Measurements from ENCODE around the gene EIF4E3. TPM values are rescaled to one million over a fixed set of nuclear protein-coding genes. Genes with fewer than 3 reads are reported as not detected.

The EIF4E3 gene
- polyA plus RNA-seq, 1 donor (not counting 4 experiments of a cell fraction or from before 2014, with no cell fraction given), result 2.2 TPM

- Histone ChIP-seq H4K20me1 (ENCODE audit: control insufficient read depth, extremely low read depth, insufficient read depth, low read length) (no peaks in the 10 kb centered on the region), H2AFZ (ENCODE audit: control insufficient read depth, low read length) (no peak overlapping the region), H3K4me1 (ENCODE audit: control insufficient read depth, extremely low read depth, insufficient read depth, low read length) (no peaks in the 10 kb centered on the region), H3K9me1 (ENCODE audit: control insufficient read depth, extremely low read depth, insufficient read depth, low read length) (no peaks in the 10 kb centered on the region), H3K4me2 (ENCODE audit: control insufficient read depth, extremely low read depth, insufficient read depth, low read depth, low read length) (no peak overlapping the region), H3K79me2 (ENCODE audit: control insufficient read depth, insufficient read depth, low read length) (no peaks in the 10 kb centered on the region), H3K27ac (ENCODE audit: control insufficient read depth, insufficient read depth, low read length) (no peak overlapping the region), H3K27me3 (ENCODE audit: control insufficient read depth, extremely low read depth, insufficient read depth, low read length) (peaks cover 4% of the 10 kb centered on the region), H3K9me3 (ENCODE audit: control insufficient read depth, low read depth, low read length) (no peaks in the 10 kb centered on the region), H3K4me3 (ENCODE audit: control insufficient read depth in 2 of 3, extremely low read depth in 1 of 3, insufficient read depth in 2 of 3, low read depth in 1 of 3, low read length in 3 of 3) (no peak overlapping the region), H3K9ac (ENCODE audit: control insufficient read depth, extremely low read depth, insufficient read depth, low read length) (no peak overlapping the region), H3K36me3 (ENCODE audit: control insufficient read depth in 2 of 2, extremely low read depth in 1 of 2, insufficient read depth in 2 of 2, low read length in 2 of 2) (no peaks in the 10 kb centered on the region)
- no peak for FAIRE-seq
- TF ChIP-seq EZH2 (IDR thresholded peaks at IDR 0.05; ENCODE audit: low read length) (no peak), CTCF (optimal IDR thresholded peaks at IDR 0.05 in 1 of 3, IDR thresholded peaks at IDR 0.05 in 1 of 3, conservative IDR thresholded peaks at IDR 0.05 in 1 of 3; ENCODE audit: extremely low read depth in 1 of 3, insufficient read depth in 2 of 3, low read length in 3 of 3) (no peak)
- dilution Hi-C loops (cut with MboI; ENCODE audit: extremely low pct_ligation_motif_present, low sequenced_read_pairs), result no loop called here
- no peak for DNase-seq (ENCODE audit: low read depth, low spot score)
Observed at GRCh38 chr3:71733319-71733718, 8.1 kb upstream of the EIF4E3 start.

- no peaks in the 10 kb centered on the region for H3K4me1 ChIP-seq (ENCODE audit: control insufficient read depth, extremely low read depth, insufficient read depth, low read length)
Observed at GRCh38 chr3:71732637-71733036, 7.4 kb upstream of the EIF4E3 start.

More at GRCh38 chr3:71732637-71733036, 7.4 kb upstream of the EIF4E3 start:
- Histone ChIP-seq H3K9me1 (ENCODE audit: control insufficient read depth, extremely low read depth, insufficient read depth, low read length) (no peaks in the 10 kb centered on the region), H4K20me1 (ENCODE audit: control insufficient read depth, extremely low read depth, insufficient read depth, low read length) (no peaks in the 10 kb centered on the region), H3K79me2 (ENCODE audit: control insufficient read depth, insufficient read depth, low read length) (no peaks in the 10 kb centered on the region), H3K36me3 (ENCODE audit: control insufficient read depth in 2 of 2, extremely low read depth in 1 of 2, insufficient read depth in 2 of 2, low read length in 2 of 2) (no peaks in the 10 kb centered on the region), H3K27me3 (ENCODE audit: control insufficient read depth, extremely low read depth, insufficient read depth, low read length) (no peaks in the 10 kb centered on the region), H3K4me2 (ENCODE audit: control insufficient read depth, extremely low read depth, insufficient read depth, low read depth, low read length) (no peak overlapping the region), H3K9me3 (ENCODE audit: control insufficient read depth, low read depth, low read length) (no peaks in the 10 kb centered on the region), H3K9ac (ENCODE audit: control insufficient read depth, extremely low read depth, insufficient read depth, low read length) (no peak overlapping the region), H3K4me3 (ENCODE audit: control insufficient read depth in 2 of 3, extremely low read depth in 1 of 3, insufficient read depth in 2 of 3, low read depth in 1 of 3, low read length in 3 of 3) (no peak overlapping the region), H2AFZ (ENCODE audit: control insufficient read depth, low read length) (no peak overlapping the region), H3K27ac (ENCODE audit: control insufficient read depth, insufficient read depth, low read length) (no peak overlapping the region)
- DNase-seq (ENCODE audit: low read depth, low spot score) (no peak), FAIRE-seq (no peak)
- TF ChIP-seq CTCF (optimal IDR thresholded peaks at IDR 0.05 in 1 of 3, IDR thresholded peaks at IDR 0.05 in 1 of 3, conservative IDR thresholded peaks at IDR 0.05 in 1 of 3; ENCODE audit: extremely low read depth in 1 of 3, insufficient read depth in 2 of 3, low read length in 3 of 3), result no peak
- TF ChIP-seq EZH2 (IDR thresholded peaks at IDR 0.05; ENCODE audit: low read length), result no peak
- dilution Hi-C loops (cut with MboI; ENCODE audit: extremely low pct_ligation_motif_present, low sequenced_read_pairs), result no loop called here
